B cell (primary cell): ENCODE data around the gene LMAN1.

Experiments
- CTCF ChIP-seq: fragments of 200-600 bp; IDR thresholded peaks from one replicate; pipeline ENCODE4 v1.8.0; 2022; ENCODE audit warnings: antibody characterized with exemption, mild to moderate bottlenecking
- EZH2 ChIP-seq: IDR thresholded peaks from 2 replicates; pipeline ENCODE4 v1.6.1; 2012; ENCODE audit warnings: borderline replicate concordance, low read depth, mild to moderate bottlenecking, moderate library complexity, low read length; ENCODE audit not compliant: insufficient read depth, poor library complexity, severe bottlenecking

DNA sequence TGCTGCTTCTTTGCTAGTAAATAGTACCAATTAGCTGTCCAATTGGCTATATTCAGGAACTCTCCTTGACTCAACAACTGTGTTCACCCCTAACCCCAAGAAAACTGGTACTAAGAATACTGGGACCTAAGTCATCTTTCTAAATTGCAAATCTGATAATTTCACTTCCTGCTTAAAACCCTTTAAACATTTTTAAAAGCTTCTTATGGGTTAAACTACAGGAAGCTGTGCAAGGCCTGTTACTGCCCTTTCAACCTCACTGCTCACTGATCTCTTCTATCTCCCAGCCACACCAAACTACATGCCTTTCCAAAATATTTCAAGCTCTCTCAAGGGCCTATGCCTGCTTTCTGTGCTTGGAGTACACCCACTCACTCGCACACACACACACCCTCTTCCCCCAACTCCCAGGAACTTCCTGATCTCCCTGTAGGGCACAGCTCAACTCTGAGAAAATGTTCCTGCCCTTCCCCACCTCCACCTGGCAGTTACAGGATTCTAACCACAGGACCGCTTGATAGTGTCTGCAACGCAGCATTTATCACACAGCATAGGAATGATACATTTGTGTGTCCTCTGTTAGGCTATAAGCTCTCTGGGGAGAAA is 6.7 kb downstream of the LMAN1 start:
- TF ChIP-seq EZH2 (no peak), CTCF (no peak)
